ENCODE results near the gene PEAR1.

DNA sequence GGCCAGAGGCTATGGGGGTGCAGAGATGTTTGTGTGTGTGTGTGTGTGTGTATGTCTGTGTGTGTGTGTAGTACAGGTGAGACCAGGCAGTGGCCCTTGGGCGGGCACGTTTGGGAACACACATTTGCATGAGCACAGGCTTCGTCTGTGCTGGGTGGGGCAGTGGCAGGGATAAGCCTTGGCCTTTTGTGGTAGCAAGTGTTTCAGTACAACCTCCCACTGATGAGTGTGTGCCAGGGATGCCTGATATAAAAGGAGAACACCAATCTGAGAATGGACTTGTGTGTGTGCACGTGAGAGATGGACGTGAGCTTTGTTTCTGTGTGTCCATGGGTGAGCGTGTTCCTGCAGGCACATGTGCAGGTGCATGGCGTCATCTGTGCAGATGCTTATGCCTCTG, 29.9 kb upstream of the PEAR1 start:
- TF ChIP-seq KDM1A (IDR thresholded peaks at IDR 0.05; ENCODE audit: borderline replicate concordance, low read length) = no peak
- no peak for TF ChIP-seq HDAC2 (IDR thresholded peaks at IDR 0.05; ENCODE audit: borderline replicate concordance in 1 of 2, low read depth in 2 of 2, low read length in 2 of 2)
- TF ChIP-seq, protein P1, sequence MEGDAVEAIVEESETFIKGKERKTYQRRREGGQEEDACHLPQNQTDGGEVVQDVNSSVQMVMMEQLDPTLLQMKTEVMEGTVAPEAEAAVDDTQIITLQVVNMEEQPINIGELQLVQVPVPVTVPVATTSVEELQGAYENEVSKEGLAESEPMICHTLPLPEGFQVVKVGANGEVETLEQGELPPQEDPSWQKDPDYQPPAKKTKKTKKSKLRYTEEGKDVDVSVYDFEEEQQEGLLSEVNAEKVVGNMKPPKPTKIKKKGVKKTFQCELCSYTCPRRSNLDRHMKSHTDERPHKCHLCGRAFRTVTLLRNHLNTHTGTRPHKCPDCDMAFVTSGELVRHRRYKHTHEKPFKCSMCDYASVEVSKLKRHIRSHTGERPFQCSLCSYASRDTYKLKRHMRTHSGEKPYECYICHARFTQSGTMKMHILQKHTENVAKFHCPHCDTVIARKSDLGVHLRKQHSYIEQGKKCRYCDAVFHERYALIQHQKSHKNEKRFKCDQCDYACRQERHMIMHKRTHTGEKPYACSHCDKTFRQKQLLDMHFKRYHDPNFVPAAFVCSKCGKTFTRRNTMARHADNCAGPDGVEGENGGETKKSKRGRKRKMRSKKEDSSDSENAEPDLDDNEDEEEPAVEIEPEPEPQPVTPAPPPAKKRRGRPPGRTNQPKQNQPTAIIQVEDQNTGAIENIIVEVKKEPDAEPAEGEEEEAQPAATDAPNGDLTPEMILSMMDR (IDR thresholded peaks at IDR 0.05; ENCODE audit: control extremely low read depth in 1 of 3, insufficient read depth in 1 of 3, low read depth in 1 of 3, low read length in 3 of 3) = no peak
- TF ChIP-seq RAD21 (IDR thresholded peaks at IDR 0.05 in 1 of 2, conservative IDR thresholded peaks at IDR 0.05 in 1 of 2; ENCODE audit: low read depth in 2 of 2, low read length in 2 of 2) = no peak
- TF ChIP-seq TBP (IDR thresholded peaks at IDR 0.05; ENCODE audit: low read depth, low read length) = no peak
- no peak for TF ChIP-seq NRF1 (IDR thresholded peaks at IDR 0.05; ENCODE audit: low read depth, low read length)
- no peak for TF ChIP-seq POLR2A (IDR thresholded peaks at IDR 0.05; ENCODE audit: control extremely low read depth in 1 of 2, low read depth in 2 of 2, low read length in 2 of 2)
- TF ChIP-seq JUN (IDR thresholded peaks at IDR 0.05; ENCODE audit: low read depth, low read length) = no peak
- no peak for TF ChIP-seq CHD2 (IDR thresholded peaks at IDR 0.05; ENCODE audit: low read length)
- TF ChIP-seq RFX5 (IDR thresholded peaks at IDR 0.05; ENCODE audit: borderline replicate concordance, low read depth, low read length) = no peak
- no peak for TF ChIP-seq GABPA (IDR thresholded peaks at IDR 0.05; ENCODE audit: borderline replicate concordance, insufficient read depth, low read length)
- TF ChIP-seq, protein P2, sequence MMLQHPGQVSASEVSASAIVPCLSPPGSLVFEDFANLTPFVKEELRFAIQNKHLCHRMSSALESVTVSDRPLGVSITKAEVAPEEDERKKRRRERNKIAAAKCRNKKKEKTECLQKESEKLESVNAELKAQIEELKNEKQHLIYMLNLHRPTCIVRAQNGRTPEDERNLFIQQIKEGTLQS (IDR thresholded peaks at IDR 0.05; ENCODE audit: insufficient read depth, low read depth, low read length) = no peak
